GM21526 (cell line): ENCODE data around the gene KLF3.

ENCODE experiments used
- ATAC-seq: cut with Tn5 transposase; IDR thresholded peaks from one replicate; pipeline ENCODE4 v1.9.1; 2021; ENCODE audit warnings: moderate library complexity; ENCODE audit not compliant: unreplicated experiment, low FRiP score

Gene KLF3

GRCh38 chr4:38672397-38673129 is 8.6 kb downstream of the KLF3 start:
- ATAC-seq: no peak

DNA sequence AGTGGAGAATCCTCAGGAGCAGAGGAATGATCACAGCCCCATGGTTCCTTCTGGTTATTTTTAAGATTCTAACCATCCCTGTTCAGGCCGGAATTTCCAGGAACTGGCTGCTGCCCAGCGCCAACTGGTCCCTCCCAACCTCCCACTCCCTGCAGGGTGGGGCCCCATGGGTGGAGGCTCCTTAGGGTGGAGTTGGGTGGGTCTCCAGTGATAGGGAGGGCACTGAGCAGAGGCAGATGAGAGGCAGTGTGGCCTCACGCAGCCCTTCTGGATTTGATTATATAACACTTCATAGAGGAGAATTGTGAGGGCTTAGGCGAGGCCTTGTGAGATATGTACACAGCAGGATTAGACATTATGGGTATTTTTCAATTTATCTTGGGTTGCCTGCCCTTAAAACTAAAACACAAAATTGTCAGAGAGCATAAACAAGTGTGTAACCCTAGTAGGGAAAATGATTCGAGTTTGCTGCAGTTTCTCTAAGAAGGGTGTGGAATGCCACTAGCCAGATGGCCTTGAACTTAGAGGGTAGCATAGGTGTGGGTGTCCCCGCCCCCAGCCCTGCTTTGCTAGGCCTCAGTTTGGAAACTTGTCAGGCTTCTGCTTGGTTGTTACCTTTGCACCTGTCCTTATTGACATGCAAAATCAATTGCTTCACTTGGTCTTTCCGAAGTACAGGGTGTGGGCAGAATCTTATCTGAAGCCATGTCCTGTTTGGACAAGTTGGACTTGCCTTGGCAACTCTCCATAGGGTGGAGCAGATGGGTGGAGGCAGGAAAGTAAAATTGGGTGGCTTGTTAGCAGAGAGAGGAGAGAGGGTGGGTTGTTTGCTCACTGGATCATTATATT is 9.4 kb downstream of the KLF3 start:
- ATAC-seq: no peak

- no peak for ATAC-seq
Measured at GRCh38 chr4:38674258-38675144, 10.5 kb downstream of the KLF3 start.

DNA sequence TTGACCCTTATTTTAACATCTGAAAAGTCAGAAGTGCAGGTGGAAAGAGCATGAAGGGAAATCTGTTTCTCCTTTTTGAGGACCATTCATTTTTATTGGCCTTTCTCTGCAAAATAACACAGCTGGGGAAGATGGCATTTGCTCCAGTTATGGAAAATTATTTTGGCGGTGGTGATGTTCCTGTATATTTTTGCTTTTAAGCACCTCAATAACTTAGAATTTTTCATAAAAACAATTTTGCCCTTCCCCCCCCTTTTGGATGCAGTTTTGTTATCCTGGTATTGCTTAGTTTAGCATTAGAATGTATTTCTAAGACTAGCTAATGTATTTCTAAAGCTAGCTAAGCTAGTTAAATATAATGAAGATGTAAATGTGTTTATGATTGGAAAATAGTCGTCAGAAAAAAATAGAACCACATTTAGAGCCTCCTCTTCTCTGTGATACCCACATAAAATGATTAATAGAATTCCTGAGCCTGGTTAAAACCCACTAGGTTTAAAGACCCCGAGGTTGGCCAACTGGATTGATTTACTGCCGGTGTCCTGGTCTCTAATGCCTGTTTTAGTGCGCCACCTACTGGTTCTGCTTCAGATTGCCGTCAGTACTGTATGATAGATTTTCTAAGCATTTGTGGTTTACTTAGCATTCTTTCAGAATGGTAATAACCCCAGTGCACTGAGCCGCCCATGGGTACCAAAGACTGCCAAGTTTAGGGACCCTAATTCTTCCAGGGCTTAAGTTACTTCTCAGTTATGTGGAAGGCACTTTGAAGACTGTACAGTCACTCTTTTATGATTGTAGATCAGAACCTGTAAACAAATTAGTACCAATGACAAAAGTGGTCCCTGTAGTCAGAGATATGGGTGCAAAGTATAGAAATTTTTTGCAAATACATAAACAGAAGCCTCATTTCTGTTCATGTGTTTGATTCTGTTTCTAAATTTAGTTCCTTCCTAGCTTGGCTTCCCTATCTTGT is 11.4 kb downstream of the KLF3 start:
- peak; percentile 46 for ATAC-seq

DNA sequence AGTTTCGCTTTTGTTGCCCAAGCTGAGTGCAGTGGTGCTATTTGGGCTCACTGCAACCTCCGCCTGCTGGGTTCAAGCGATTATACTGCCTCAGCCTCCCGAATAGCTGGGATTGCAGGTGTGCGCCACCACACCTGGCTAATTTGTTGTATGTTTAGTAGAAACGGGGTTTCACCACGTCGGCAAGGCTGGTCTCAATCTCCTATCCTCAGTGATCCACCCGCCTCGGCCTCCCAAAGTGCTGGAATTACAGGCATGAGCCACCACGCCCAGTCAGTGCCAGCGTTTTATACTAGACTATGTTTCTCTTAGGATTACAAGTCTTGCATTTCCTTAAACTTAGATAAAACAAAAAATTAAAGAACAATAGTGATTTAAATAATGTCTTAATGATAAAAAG is 13.0 kb downstream of the KLF3 start:
- no peak for ATAC-seq

DNA sequence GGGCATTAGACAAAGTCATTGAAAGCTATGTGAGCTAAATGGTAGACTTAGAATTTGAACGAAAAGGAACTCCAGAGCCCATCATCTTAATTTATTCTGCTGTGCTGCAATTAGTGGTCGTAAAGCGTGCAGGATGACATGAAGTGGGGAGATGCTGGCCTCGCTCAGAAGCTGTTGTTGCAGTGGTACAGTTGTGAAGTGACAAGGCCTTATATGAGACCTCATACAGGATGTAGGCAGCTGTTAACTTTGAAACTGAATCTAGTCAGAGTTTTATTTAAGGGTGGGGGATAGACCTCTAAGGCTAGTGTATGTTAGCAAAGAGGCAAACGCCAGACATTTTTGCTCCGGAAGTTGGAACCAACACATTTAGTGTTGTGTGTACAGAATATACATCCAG is 13.4 kb downstream of the KLF3 start:
- no peak for ATAC-seq

GRCh38 chr4:38678078-38678477 is 14.1 kb downstream of the KLF3 start:
- ATAC-seq: no peak

- no peak for ATAC-seq
Measured at GRCh38 chr4:38679921-38680320, 15.9 kb downstream of the KLF3 start.

DNA sequence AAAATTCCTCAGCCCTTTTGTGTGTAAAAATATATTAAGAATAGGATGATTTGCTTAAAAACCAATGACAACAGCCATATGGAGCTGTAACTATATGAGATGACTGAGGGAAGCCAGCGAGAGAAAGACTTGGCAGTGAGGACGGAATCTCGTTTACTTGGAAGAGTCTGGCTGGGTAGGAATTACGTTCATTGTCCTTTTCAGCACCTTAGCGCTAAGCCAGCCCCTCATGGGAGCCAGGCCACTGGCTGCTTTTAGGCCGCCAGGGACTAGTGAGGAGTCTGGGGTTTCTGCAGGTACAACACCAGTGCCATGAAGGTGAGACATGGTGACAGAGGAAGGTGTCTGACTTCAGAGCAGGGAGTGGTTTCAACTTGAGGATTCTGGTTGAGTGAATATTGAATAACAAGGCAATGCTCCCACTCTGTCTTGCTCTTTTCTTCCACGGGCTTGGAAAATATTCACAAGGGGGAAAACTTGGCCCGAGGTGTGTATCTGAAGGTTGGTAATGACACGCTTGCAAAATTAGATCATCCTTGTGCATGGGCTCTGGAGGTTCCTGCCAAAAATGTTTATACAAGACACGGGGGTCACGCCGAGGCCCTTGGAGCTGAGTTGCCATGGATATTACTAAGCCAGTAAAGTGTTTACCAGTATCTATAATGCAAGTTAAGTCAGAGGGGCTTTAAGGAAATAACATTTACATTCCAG is 17.4 kb downstream of the KLF3 start:
- ATAC-seq: no peak

DNA sequence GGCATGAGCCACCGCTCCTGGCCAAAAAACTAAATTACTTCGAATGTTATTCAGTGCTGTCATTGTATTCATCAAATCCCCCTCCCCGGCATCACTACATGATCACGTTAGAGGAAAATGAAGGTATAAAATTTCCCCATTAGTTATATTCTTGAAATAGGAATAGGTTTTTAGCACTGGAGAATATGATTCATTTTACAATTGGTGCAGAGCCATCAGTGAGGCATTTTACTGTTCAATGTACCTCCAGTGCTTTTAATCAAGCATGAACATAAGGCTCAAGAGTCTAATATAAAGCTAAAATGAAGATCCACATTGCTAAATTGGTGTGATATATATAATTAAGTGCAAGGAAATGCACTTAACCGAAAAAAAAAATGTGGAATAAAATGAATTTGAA is 18.3 kb downstream of the KLF3 start:
- ATAC-seq: no peak

DNA sequence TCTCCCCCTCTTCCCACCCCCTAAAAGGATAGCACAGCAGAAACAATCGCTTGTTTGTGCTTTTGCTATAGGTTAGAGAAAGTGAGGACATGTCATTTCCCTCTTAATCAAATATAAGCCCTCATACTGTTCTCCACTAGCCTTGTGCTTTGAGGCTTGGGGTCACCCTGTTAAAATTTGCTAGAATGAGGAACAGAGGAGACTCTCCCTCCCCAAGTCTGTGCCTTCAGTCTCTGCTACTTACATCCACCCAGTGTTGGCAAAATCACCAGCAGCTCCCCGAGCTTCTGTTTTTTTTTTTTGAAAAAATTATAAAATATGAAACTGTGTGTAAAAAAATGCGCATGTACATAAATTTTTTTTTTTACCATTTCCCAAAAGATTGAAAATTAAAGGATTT is 19.3 kb downstream of the KLF3 start:
- ATAC-seq: no peak

DNA sequence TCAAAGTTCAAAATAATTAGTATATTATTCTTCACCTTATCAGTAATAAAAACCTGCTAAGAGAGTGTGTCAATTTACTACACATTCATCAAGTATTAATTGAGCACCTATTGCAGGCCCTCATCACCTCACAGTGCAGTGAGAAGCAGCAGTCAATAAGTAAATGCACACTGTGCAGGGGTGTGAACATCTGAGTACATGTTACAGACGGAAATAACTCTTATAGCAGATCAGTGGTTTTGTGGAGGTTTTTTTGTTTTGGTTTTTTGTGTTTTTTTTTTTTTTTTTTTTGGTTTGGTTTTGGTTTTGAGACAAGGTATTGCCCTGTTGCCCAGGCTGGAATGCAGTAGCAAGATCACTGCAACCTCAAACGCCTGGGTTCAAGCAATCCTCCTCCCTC is 20.3 kb downstream of the KLF3 start:
- ATAC-seq: no peak

- ATAC-seq: no peak
Measured at GRCh38 chr4:38684951-38685844, 21.2 kb downstream of the KLF3 start.

- no peak for ATAC-seq
Measured at GRCh38 chr4:38686682-38687081, 22.7 kb downstream of the KLF3 start.

- ATAC-seq: no peak
Measured at GRCh38 chr4:38687571-38688011, 23.6 kb downstream of the KLF3 start.

- no peak for ATAC-seq
Measured at GRCh38 chr4:38688676-38689355, 24.8 kb downstream of the KLF3 start.

DNA sequence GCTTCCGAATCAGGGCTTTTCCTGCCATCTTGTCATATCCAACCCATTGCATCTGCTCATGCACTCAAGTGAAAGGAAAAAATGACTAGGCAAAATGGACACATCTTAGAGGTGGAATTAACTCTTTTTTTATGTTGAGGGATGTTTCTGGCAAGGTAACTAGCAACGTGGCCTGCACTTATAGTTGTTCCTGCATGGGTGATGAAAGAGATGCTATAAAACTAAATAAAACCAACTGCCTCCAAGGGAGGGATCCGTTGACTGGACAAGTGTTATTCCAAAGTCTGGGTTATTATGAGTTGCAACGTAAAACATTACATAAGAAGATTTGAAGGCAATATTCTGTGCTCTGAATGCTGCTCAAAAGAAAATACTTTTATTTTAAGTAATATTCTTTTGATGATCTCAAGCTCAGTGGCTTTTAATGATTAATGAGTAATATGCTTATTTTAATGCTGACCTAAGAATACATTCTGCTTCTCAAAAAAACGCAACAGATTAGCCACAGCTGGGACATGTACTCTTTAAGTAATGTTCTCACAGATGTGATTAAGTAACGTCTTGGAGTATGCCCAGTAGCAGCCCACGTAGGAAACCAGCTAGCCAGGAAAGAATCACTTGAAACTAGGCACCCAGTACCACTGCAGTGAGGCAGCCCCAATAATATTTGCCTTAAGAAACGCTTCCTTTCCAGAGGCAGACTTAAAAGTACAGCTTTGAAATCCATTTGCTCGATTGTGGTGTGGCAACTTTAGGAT is 27.4 kb downstream of the KLF3 start:
- no peak for ATAC-seq
